Activated naive CD4-positive, alpha-beta T cell treated with anti-CD3 and anti-CD28 coated beads for 36 hours (primary cell): ENCODE measurements around the gene SMPD3. TPM values are rescaled to one million over a fixed set of nuclear protein-coding genes. Genes with fewer than 3 reads are reported as not detected.

ENCODE experiments used
- CTCF ChIA-PET: fragments of 350-600 bp; sonication (Branson Sonifier 250); formaldehyde crosslinking; loops from one replicate; lab custom pipeline; 2021; ENCODE audit warnings: antibody characterized with exemption; lab: Charles Lee
- DNase-seq: peaks from one replicate; pipeline ENCODE4 v3.0.0-alpha.2; 2020
- H3K27ac Mint-ChIP-seq: one replicate; pipeline ENCODE4 v1.8.0; 2021; ENCODE audit warnings: mild to moderate bottlenecking, mixed read lengths
- H3K27me3 Mint-ChIP-seq: one replicate; pipeline ENCODE4 v1.8.0; 2021; ENCODE audit warnings: low read depth, mixed read lengths
- H3K36me3 Mint-ChIP-seq: one replicate; pipeline ENCODE4 v1.8.0; 2021; ENCODE audit warnings: low read depth, mixed read lengths
- H3K4me1 Mint-ChIP-seq: one replicate; pipeline ENCODE4 v1.8.0; 2021; ENCODE audit warnings: low read depth, mixed read lengths
- H3K4me3 Mint-ChIP-seq: one replicate; pipeline ENCODE4 v1.8.0; 2021; ENCODE audit warnings: mild to moderate bottlenecking, moderate library complexity, mixed read lengths
- H3K9me3 Mint-ChIP-seq: one replicate; pipeline ENCODE4 v1.8.0; 2021; ENCODE audit warnings: mixed read lengths
- intact Hi-C: fragments of 100-400 bp; cut with micrococcal nuclease; formaldehyde crosslinking; loops from one replicate; pipeline ENCODE4 v1.15.1; 2023
- total RNA-seq, 2 experiments: library from RNA; stranded (reverse); gene quantifications; one replicate each; pipeline ENCODE4 v1.2.3, GENCODE V29; 2021

Gene SMPD3
- total RNA-seq, 2 experiments from 2014 or later = 0.40 to 0.67 TPM

- CTCF ChIA-PET = interaction anchor here (0.7 to 2.6 kb wide), 11 partner anchors 10 to 620 kb away, joined by 3 to 15 read pairs (median 3); partner anchors contain the start of gene SLC7A6
- H3K36me3 Mint-ChIP-seq = no peaks in the 10 kb centered on the region
- peaks cover 3% of the 10 kb centered on the region for H3K27me3 Mint-ChIP-seq
- no peak for DNase-seq
- intact Hi-C loops = no loop called here
- H3K27ac Mint-ChIP-seq = no peak overlapping the region
- H3K4me3 Mint-ChIP-seq = no peak overlapping the region
- no peaks in the 10 kb centered on the region for H3K9me3 Mint-ChIP-seq
- peaks cover 19% of the 10 kb centered on the region for H3K4me1 Mint-ChIP-seq
These were observed 84.4 kb downstream of the SMPD3 start for GRCh38 chr16:68363658-68364521.

- intact Hi-C loops = no loop called here
These were observed 85.2 kb downstream of the SMPD3 start for GRCh38 chr16:68362947-68363657.

DNA sequence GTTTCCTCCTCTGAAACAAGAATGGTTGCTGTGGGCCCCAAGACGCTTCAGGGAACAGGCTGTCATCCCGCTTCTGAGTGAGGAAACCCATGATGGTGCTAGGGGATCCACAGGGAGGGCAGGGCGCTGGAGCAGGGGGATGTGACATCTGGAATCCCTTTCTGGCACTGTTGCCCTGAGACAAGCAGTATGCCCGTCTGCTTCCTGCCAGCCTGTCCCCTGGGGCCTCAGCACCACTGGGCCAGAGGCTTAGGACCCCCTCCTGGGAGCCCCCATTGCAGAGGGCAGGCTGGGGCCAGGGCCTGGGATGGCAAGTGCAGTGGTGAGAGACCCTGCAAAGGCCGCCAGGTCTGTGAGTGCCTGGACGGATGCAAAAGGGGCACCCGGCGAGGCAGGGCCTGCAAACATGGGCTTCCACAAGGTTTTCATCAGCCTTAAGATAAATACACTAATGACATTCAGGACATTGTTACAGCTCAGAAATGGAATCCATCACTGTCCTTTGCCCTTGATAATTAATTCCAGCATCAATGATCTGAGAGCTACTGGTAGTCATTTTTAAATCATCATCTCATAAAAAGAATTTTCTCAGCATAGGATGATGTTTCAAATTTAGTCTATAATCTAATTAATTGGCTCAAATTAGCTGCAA lies 85.9 kb downstream of the SMPD3 start:
- no peak for DNase-seq
- Mint-ChIP-seq H3K27ac (no peak overlapping the region), H3K9me3 (no peaks in the 10 kb centered on the region), H3K27me3 (peaks cover 3% of the 10 kb centered on the region), H3K4me1 (peaks cover 11% of the 10 kb centered on the region), H3K4me3 (no peak overlapping the region), H3K36me3 (peaks cover 9% of the 10 kb centered on the region)
- CTCF ChIA-PET = interaction anchor here (0.6 to 2.6 kb wide), 7 partner anchors 8 to 621 kb away, joined by 3 to 15 read pairs (median 3); no protein-coding TSS in a partner anchor
- intact Hi-C loops = no loop called here

More at GRCh38 chr16:68362947-68363657, 85.2 kb downstream of the SMPD3 start:
- no peak for DNase-seq
- H3K9me3 Mint-ChIP-seq = no peaks in the 10 kb centered on the region
- CTCF ChIA-PET = interaction anchor here (0.6 to 2.6 kb wide), 9 partner anchors 9 to 621 kb away, joined by 3 to 15 read pairs (median 3); partner anchors contain the start of gene SLC7A6
- H3K36me3 Mint-ChIP-seq = peaks cover 2% of the 10 kb centered on the region
- peaks cover 11% of the 10 kb centered on the region for H3K4me1 Mint-ChIP-seq
- H3K27ac Mint-ChIP-seq = no peak overlapping the region
- peaks cover 3% of the 10 kb centered on the region for H3K27me3 Mint-ChIP-seq
- H3K4me3 Mint-ChIP-seq = no peak overlapping the region

DNA sequence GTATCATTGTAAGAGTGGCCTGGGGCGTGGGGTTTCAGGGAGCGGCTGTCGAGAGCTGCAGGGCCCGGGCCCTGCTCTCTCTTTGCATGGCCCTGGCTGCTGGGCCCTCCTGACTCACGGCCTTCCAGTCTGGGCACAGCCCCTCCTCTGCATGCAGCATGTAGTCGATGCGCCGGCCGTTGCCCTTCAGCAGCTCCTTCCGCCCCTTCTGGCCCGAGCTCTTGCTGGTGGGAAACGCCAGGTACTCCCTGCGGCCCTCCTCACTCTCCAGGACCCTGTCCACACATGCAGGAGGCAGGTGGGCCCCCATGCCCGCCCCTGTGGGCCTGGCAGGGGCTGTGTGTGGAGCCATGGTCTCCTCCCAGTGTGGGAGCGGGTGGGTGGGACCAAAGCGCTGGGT lies 86.8 kb downstream of the SMPD3 start:
- no peaks in the 10 kb centered on the region for H3K9me3 Mint-ChIP-seq
- H3K27me3 Mint-ChIP-seq = peaks cover 3% of the 10 kb centered on the region
- peaks cover 15% of the 10 kb centered on the region for H3K36me3 Mint-ChIP-seq
- H3K27ac Mint-ChIP-seq = no peak overlapping the region
- intact Hi-C loops = no loop called here
- H3K4me1 Mint-ChIP-seq = peaks cover 14% of the 10 kb centered on the region
- no peak for DNase-seq
- CTCF ChIA-PET = interaction anchor here (0.6 to 1.2 kb wide), 2 partner anchors 98 to 494 kb away, joined by 3 to 4 read pairs; no protein-coding TSS in a partner anchor
- H3K4me3 Mint-ChIP-seq = no peak overlapping the region

GRCh38 chr16:68360956-68361355 lies 87.4 kb downstream of the SMPD3 start:
- H3K27ac Mint-ChIP-seq = no peak overlapping the region
- CTCF ChIA-PET = interaction anchor here (0.6 kb wide), 1 partner anchor 494 kb away, joined by 4 read pairs; no protein-coding TSS in a partner anchor
- no peak for DNase-seq
- peaks cover 18% of the 10 kb centered on the region for H3K36me3 Mint-ChIP-seq
- H3K4me1 Mint-ChIP-seq = peaks cover 17% of the 10 kb centered on the region
- intact Hi-C loops = no loop called here
- no peak overlapping the region for H3K4me3 Mint-ChIP-seq
- H3K27me3 Mint-ChIP-seq = no peaks in the 10 kb centered on the region
- no peaks in the 10 kb centered on the region for H3K9me3 Mint-ChIP-seq

- Mint-ChIP-seq H3K36me3 (peaks cover 21% of the 10 kb centered on the region), H3K27me3 (no peaks in the 10 kb centered on the region), H3K27ac (no peak overlapping the region), H3K4me3 (no peak overlapping the region), H3K4me1 (peaks cover 22% of the 10 kb centered on the region), H3K9me3 (no peaks in the 10 kb centered on the region)
- DNase-seq = no peak
- intact Hi-C loops = no loop called here
- CTCF ChIA-PET = interaction anchor here (1.2 kb wide), 1 partner anchor 160 kb away, joined by 3 read pairs; no protein-coding TSS in a partner anchor
These were observed 87.8 kb downstream of the SMPD3 start for GRCh38 chr16:68360547-68360946.

DNA sequence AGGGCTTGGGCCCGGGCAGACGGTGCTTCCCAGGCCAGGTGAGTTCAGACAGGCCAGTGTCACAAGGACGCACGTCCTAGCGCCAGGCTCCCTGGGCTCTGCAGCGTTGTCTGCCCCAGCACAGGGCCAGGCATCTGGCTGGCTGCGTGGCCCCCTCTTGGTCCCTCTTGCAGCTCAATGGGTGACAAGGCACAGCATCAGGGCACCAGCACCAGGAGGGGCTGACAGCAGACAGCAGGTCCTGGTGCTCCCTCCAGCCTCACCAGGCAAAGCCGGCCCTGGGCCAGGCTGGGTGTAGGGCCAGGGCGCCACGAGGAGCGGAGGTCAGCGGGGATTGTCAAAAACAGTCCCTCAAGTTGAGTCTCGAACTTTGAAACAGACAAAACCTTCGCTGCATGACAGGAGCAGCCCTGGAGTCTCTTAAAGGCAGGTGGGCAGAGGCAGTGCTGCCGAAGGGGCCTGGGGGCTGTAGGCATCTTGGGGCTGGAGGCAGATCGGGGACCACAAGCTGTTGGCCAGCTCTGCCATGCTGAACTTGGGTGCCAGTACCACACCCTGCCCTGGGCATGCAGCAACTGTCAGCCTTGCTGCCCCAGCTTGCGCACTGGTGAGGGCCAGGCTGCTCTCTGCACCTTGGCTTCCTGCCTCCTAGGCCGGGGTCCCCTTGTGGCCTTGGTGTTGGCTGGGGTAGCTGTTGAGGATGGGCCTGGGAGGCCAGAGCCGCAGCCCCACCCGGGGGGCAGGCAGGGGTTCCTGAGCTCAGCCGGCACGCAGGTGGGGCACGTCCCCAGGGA lies 88.7 kb downstream of the SMPD3 start:
- no peaks in the 10 kb centered on the region for H3K27me3 Mint-ChIP-seq
- no peak overlapping the region for H3K4me3 Mint-ChIP-seq
- H3K4me1 Mint-ChIP-seq = peaks cover 30% of the 10 kb centered on the region
- intact Hi-C loops = no loop called here
- H3K9me3 Mint-ChIP-seq = no peaks in the 10 kb centered on the region
- peaks cover 30% of the 10 kb centered on the region for H3K36me3 Mint-ChIP-seq
- CTCF ChIA-PET = interaction anchor here (1.2 kb wide), 1 partner anchor 161 kb away, joined by 3 read pairs; no protein-coding TSS in a partner anchor
- no peak for DNase-seq
- H3K27ac Mint-ChIP-seq = no peak overlapping the region

GRCh38 chr16:68358951-68359350 lies 89.4 kb downstream of the SMPD3 start:
- Mint-ChIP-seq H3K27me3 (no peaks in the 10 kb centered on the region), H3K36me3 (peaks cover 33% of the 10 kb centered on the region), H3K4me3 (no peak overlapping the region), H3K9me3 (no peaks in the 10 kb centered on the region), H3K4me1 (peaks cover 28% of the 10 kb centered on the region), H3K27ac (no peak overlapping the region)
- no peak for DNase-seq
- intact Hi-C loops = no loop called here
- CTCF ChIA-PET = no interaction called here

- no peak overlapping the region for H3K27ac Mint-ChIP-seq
- H3K36me3 Mint-ChIP-seq = peaks cover 36% of the 10 kb centered on the region
- H3K27me3 Mint-ChIP-seq = no peaks in the 10 kb centered on the region
- intact Hi-C loops = no loop called here
- no peak overlapping the region for H3K4me3 Mint-ChIP-seq
- DNase-seq = no peak
- CTCF ChIA-PET = interaction anchor here (2.1 to 3.2 kb wide), 2 partner anchors 96 to 152 kb away, joined by 6 to 18 read pairs; no protein-coding TSS in a partner anchor
- peaks cover 28% of the 10 kb centered on the region for H3K4me1 Mint-ChIP-seq
- no peaks in the 10 kb centered on the region for H3K9me3 Mint-ChIP-seq
These were observed 90.4 kb downstream of the SMPD3 start for GRCh38 chr16:68357923-68358322.

- Mint-ChIP-seq H3K9me3 (no peaks in the 10 kb centered on the region), H3K4me3 (no peak overlapping the region), H3K36me3 (peaks cover 38% of the 10 kb centered on the region), H3K27me3 (no peaks in the 10 kb centered on the region), H3K4me1 (peaks cover 28% of the 10 kb centered on the region), H3K27ac (no peak overlapping the region)
- no peak for DNase-seq
- CTCF ChIA-PET = interaction anchor here (2.1 to 3.2 kb wide), 2 partner anchors 96 to 153 kb away, joined by 6 to 18 read pairs; no protein-coding TSS in a partner anchor
- intact Hi-C loops = no loop called here
These were observed 90.8 kb downstream of the SMPD3 start for GRCh38 chr16:68357521-68357922.

GRCh38 chr16:68356919-68357286 lies 91.4 kb downstream of the SMPD3 start:
- H3K4me3 Mint-ChIP-seq = no peak overlapping the region
- peak overlapping the region; percentile 56 for H3K27ac Mint-ChIP-seq
- intact Hi-C loops = loop anchor here (1.0 kb wide), 1 partner anchor 93 kb away; the partner anchor contains the start of gene SLC7A6
- CTCF ChIA-PET = interaction anchor here (0.6 to 3.2 kb wide), 7 partner anchors 10 to 153 kb away, joined by 3 to 18 read pairs (median 6); partner anchors contain the start of gene SLC7A6
- no peaks in the 10 kb centered on the region for H3K9me3 Mint-ChIP-seq
- H3K36me3 Mint-ChIP-seq = peaks cover 38% of the 10 kb centered on the region
- H3K27me3 Mint-ChIP-seq = no peaks in the 10 kb centered on the region
- DNase-seq = no peak
- H3K4me1 Mint-ChIP-seq = peaks cover 28% of the 10 kb centered on the region
